Neural cell (in vitro differentiated cells): Measurements from ENCODE around the gene C13orf46. TPM values are rescaled to one million over a fixed set of nuclear protein-coding genes. Genes with fewer than 3 reads are reported as not detected.

Experiments used
- H2AFZ ChIP-seq: fragments of 200-600, 300-800 bp; sonication (generic), shearing (Covaris generic); 2 replicates; pipeline ENCODE4 v1.6.0; 2014; ENCODE audit warnings: low read depth, mild to moderate bottlenecking, antibody characterized with exemption, low read length, moderate library complexity
- H3F3A ChIP-seq: fragments of 200-600 bp; shearing (Covaris generic); 2 replicates; pipeline ENCODE4 v1.6.1; 2016; ENCODE audit warnings: mild to moderate bottlenecking, moderate library complexity, mixed read lengths, antibody characterized with exemption, low read length; ENCODE audit not compliant: insufficient read depth, poor library complexity, severe bottlenecking
- H3K27ac ChIP-seq: fragments of 200-600, 300-800 bp; sonication (generic), shearing (Covaris generic); 2 replicates; pipeline ENCODE4 v1.5.1; 2014; ENCODE audit warnings: mild to moderate bottlenecking, low read length, moderate library complexity
- H3K27me3 ChIP-seq: fragments of 300-800, 200-600 bp; sonication (generic), shearing (Covaris generic); 2 replicates; pipeline ENCODE4 v1.6.0; 2014; ENCODE audit warnings: mild to moderate bottlenecking, low read depth, low read length, moderate library complexity; ENCODE audit not compliant: insufficient read depth
- H3K36me3 ChIP-seq: fragments of 300-800, 200-600 bp; sonication (generic), shearing (Covaris generic); 2 replicates; pipeline ENCODE4 v1.5.1; 2014; ENCODE audit warnings: mild to moderate bottlenecking, antibody characterized with exemption, low read length, moderate library complexity; ENCODE audit not compliant: insufficient read depth
- H3K4me2 ChIP-seq: fragments of 300-800, 200-600 bp; sonication (generic), shearing (Covaris generic); 2 replicates; pipeline ENCODE4 v1.6.0; 2014; ENCODE audit warnings: mild to moderate bottlenecking, low read length
- H3K4me3 ChIP-seq: fragments of 300-800, 200-600 bp; sonication (generic), shearing (Covaris generic); 2 replicates; pipeline ENCODE4 v1.5.1; 2014; ENCODE audit warnings: mild to moderate bottlenecking, low read length, moderate library complexity
- H3K79me2 ChIP-seq: fragments of 200-600 bp; shearing (Covaris generic); replicated peaks from 2 replicates; pipeline ENCODE4 v1.6.0; 2014; ENCODE audit warnings: mild to moderate bottlenecking, low read length, moderate library complexity; ENCODE audit not compliant: insufficient read depth
- H3K9ac ChIP-seq: fragments of 300-800, 200-600 bp; sonication (generic), shearing (Covaris generic); 2 replicates; pipeline ENCODE4 v1.6.1; 2016; ENCODE audit warnings: mild to moderate bottlenecking, low read length, mixed read lengths
- H3K9me2 ChIP-seq: fragments of 200-600 bp; shearing (Covaris generic); 2 replicates; pipeline ENCODE4 v1.6.1; 2016; ENCODE audit warnings: mild to moderate bottlenecking, low read length, mixed read lengths; ENCODE audit not compliant: insufficient read depth
- H3K9me3 ChIP-seq: fragments of 200-600, 300-800 bp; sonication (generic), shearing (Covaris generic); 2 replicates; pipeline ENCODE4 v1.6.1; 2016; ENCODE audit warnings: mild to moderate bottlenecking, mixed run types, low read length, moderate library complexity, mixed read lengths
- H4K20me1 ChIP-seq: fragments of 200-600 bp; shearing (Covaris generic); 2 replicates; pipeline ENCODE4 v1.6.1; 2016; ENCODE audit warnings: mild to moderate bottlenecking, mixed run types; ENCODE audit not compliant: insufficient read depth
- EP300 ChIP-seq: fragments of 450-650 bp; conservative IDR thresholded peaks from 2 replicates; pipeline ENCODE4 v1.6.1; 2014; ENCODE audit warnings: antibody characterized with exemption, mild to moderate bottlenecking, moderate library complexity; ENCODE audit not compliant: poor library complexity, severe bottlenecking
- EZH2 ChIP-seq: fragments of 200-600, 300-800 bp; shearing (Covaris generic), sonication (generic); IDR thresholded peaks from 2 replicates; pipeline ENCODE4 v1.6.1; 2014; ENCODE audit warnings: antibody characterized with exemption, low read length, borderline replicate concordance, mild to moderate bottlenecking; ENCODE audit not compliant: insufficient read depth, poor library complexity, severe bottlenecking
- MXI1 ChIP-seq: fragments of 450-650 bp; conservative IDR thresholded peaks from 2 replicates; pipeline ENCODE4 v1.6.1; 2014; ENCODE audit warnings: antibody characterized with exemption, mild to moderate bottlenecking; ENCODE audit not compliant: poor library complexity, severe bottlenecking
- POLR2AphosphoS5 ChIP-seq: IDR thresholded peaks from 2 replicates; pipeline ENCODE4 v1.6.1; 2012
- RAD21 ChIP-seq: fragments of 450-650 bp; conservative IDR thresholded peaks from 2 replicates; pipeline ENCODE4 v1.6.1; 2014; ENCODE audit warnings: antibody characterized with exemption, mild to moderate bottlenecking, moderate library complexity
- SMC3 ChIP-seq: fragments of 450-650 bp; conservative IDR thresholded peaks from 2 replicates; pipeline ENCODE4 v1.6.1; 2014; ENCODE audit warnings: antibody characterized with exemption, mild to moderate bottlenecking, moderate library complexity; ENCODE audit not compliant: poor library complexity
- TAF1 ChIP-seq: IDR thresholded peaks from 2 replicates; pipeline ENCODE4 v1.6.1; 2012; ENCODE audit warnings: low read depth
- polyA plus RNA-seq: library from polyadenylated mRNA; depleted of rRNA; stranded (reverse); fragments of >200 nt; gene quantifications from 2 replicates; pipeline ENCODE4 v1.2.3, GENCODE V29; 2014
- TF ChIP-seq, protein P1 (sequence below): IDR thresholded peaks from 2 replicates; pipeline ENCODE4 v1.6.1; 2012; ENCODE audit warnings: borderline replicate concordance
- TF ChIP-seq, protein P2 (sequence below): fragments of 450-650 bp; IDR thresholded peaks from 2 replicates; pipeline ENCODE4 v1.5.1; 2014; ENCODE audit warnings: antibody characterized with exemption, mild to moderate bottlenecking, moderate library complexity; ENCODE audit not compliant: poor library complexity, severe bottlenecking

The C13orf46 gene
- polyA plus RNA-seq, 1 donor from 2014 or later: not detected

DNA sequence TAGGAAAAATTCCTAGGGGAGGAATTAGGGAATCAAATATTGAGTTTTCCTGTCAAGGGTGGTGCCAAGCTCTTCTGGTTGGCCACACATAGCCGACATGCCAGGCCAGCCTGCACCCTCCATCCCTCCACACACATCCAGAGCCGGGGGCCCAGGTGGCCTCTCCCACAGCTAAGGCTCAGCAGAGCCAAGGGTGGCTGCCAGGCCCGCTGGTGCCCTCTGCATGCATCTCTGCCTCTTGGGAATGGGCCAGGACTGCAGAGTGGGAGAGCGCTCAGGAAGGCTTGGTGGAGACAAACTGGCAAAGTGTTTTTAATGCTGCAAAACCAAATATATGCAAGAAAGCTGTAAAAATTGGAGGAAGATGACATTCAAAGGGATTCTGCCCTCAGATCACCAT is 67.3 kb downstream of the C13orf46 start:
- H2AFZ ChIP-seq: no peak overlapping the region

DNA sequence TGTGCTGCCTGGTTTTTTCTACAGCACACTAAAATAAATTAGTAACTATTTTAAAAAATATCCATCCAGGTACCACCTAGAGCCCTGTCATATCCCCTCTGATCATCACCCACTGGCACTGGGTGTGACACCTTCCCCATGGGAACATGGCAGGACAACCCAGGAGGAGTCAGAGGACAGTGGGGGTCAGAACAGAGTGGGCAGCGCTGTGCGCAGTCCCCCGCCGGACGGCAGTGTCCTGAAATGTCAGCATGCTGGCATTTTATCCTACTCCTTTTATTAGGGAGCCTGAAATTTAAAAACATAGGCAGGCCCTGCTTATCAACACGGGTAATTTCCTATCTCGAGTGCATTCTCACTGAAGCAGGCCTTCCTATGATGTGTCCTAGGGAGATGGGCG is 67.9 kb downstream of the C13orf46 start:
- Histone ChIP-seq H3K9me2 (no peaks in the 10 kb centered on the region), H3K9ac (no peak overlapping the region), H3K4me2 (no peak overlapping the region), H3K27me3 (no peaks in the 10 kb centered on the region), H4K20me1 (no peaks in the 10 kb centered on the region), H3F3A (no peaks in the 10 kb centered on the region), H3K36me3 (no peaks in the 10 kb centered on the region), H3K4me3 (no peak overlapping the region), H3K79me2 (no peaks in the 10 kb centered on the region), H3K9me3 (no peaks in the 10 kb centered on the region), H3K27ac (no peak overlapping the region), H2AFZ (no peak overlapping the region)
- TF ChIP-seq, protein P1, sequence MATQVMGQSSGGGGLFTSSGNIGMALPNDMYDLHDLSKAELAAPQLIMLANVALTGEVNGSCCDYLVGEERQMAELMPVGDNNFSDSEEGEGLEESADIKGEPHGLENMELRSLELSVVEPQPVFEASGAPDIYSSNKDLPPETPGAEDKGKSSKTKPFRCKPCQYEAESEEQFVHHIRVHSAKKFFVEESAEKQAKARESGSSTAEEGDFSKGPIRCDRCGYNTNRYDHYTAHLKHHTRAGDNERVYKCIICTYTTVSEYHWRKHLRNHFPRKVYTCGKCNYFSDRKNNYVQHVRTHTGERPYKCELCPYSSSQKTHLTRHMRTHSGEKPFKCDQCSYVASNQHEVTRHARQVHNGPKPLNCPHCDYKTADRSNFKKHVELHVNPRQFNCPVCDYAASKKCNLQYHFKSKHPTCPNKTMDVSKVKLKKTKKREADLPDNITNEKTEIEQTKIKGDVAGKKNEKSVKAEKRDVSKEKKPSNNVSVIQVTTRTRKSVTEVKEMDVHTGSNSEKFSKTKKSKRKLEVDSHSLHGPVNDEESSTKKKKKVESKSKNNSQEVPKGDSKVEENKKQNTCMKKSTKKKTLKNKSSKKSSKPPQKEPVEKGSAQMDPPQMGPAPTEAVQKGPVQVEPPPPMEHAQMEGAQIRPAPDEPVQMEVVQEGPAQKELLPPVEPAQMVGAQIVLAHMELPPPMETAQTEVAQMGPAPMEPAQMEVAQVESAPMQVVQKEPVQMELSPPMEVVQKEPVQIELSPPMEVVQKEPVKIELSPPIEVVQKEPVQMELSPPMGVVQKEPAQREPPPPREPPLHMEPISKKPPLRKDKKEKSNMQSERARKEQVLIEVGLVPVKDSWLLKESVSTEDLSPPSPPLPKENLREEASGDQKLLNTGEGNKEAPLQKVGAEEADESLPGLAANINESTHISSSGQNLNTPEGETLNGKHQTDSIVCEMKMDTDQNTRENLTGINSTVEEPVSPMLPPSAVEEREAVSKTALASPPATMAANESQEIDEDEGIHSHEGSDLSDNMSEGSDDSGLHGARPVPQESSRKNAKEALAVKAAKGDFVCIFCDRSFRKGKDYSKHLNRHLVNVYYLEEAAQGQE: no peak
- TF ChIP-seq EP300 (no peak), TAF1 (no peak), POLR2AphosphoS5 (no peak), EZH2 (no peak), MXI1 (no peak), SMC3 (no peak), RAD21 (no peak)
- TF ChIP-seq, protein P2, sequence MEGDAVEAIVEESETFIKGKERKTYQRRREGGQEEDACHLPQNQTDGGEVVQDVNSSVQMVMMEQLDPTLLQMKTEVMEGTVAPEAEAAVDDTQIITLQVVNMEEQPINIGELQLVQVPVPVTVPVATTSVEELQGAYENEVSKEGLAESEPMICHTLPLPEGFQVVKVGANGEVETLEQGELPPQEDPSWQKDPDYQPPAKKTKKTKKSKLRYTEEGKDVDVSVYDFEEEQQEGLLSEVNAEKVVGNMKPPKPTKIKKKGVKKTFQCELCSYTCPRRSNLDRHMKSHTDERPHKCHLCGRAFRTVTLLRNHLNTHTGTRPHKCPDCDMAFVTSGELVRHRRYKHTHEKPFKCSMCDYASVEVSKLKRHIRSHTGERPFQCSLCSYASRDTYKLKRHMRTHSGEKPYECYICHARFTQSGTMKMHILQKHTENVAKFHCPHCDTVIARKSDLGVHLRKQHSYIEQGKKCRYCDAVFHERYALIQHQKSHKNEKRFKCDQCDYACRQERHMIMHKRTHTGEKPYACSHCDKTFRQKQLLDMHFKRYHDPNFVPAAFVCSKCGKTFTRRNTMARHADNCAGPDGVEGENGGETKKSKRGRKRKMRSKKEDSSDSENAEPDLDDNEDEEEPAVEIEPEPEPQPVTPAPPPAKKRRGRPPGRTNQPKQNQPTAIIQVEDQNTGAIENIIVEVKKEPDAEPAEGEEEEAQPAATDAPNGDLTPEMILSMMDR: no peak

More for the DNA sequence above, 67.3 kb downstream of the C13orf46 start:
- no peak overlapping the region for H3K9ac ChIP-seq
- TF ChIP-seq SMC3 (no peak), EP300 (no peak), TAF1 (no peak), MXI1 (no peak), EZH2 (no peak), POLR2AphosphoS5 (no peak), RAD21 (no peak)
- TF ChIP-seq, protein P1: no peak
- TF ChIP-seq, protein P2: no peak
- H3K4me3 ChIP-seq: no peak overlapping the region
- H3K9me2 ChIP-seq: no peaks in the 10 kb centered on the region
- H3K4me2 ChIP-seq: no peak overlapping the region
- H3F3A ChIP-seq: no peaks in the 10 kb centered on the region
- H3K79me2 ChIP-seq: no peaks in the 10 kb centered on the region
- H3K27me3 ChIP-seq: no peaks in the 10 kb centered on the region
- no peaks in the 10 kb centered on the region for H3K9me3 ChIP-seq
- no peaks in the 10 kb centered on the region for H3K36me3 ChIP-seq
- H4K20me1 ChIP-seq: no peaks in the 10 kb centered on the region
- no peak overlapping the region for H3K27ac ChIP-seq
